HTR-8/SVneo (cell line): ENCODE data around the gene FBXL20.
A peak's percentile ranks its signal among the peaks of the same experiment; 100 is the strongest.
"Not testable (repeated sequence)": the region's sequence is repeated elsewhere in the genome, so short reads cannot be mapped to it uniquely, and the experiment has no call there.

Experiments used
- DNase-seq: peaks from one replicate; pipeline ENCODE4 v3.0.0; 2011; ENCODE audit warnings: low spot score, mixed read lengths; ENCODE audit not compliant: insufficient read length
- FAIRE-seq: peaks from 2 replicates; lab custom pipeline; 2011; peaks lifted over from hg19 to GRCh38; lab: Jason Lieb, UNC

FBXL20 gene, protein sequence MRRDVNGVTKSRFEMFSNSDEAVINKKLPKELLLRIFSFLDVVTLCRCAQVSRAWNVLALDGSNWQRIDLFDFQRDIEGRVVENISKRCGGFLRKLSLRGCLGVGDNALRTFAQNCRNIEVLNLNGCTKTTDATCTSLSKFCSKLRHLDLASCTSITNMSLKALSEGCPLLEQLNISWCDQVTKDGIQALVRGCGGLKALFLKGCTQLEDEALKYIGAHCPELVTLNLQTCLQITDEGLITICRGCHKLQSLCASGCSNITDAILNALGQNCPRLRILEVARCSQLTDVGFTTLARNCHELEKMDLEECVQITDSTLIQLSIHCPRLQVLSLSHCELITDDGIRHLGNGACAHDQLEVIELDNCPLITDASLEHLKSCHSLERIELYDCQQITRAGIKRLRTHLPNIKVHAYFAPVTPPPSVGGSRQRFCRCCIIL

DNA sequence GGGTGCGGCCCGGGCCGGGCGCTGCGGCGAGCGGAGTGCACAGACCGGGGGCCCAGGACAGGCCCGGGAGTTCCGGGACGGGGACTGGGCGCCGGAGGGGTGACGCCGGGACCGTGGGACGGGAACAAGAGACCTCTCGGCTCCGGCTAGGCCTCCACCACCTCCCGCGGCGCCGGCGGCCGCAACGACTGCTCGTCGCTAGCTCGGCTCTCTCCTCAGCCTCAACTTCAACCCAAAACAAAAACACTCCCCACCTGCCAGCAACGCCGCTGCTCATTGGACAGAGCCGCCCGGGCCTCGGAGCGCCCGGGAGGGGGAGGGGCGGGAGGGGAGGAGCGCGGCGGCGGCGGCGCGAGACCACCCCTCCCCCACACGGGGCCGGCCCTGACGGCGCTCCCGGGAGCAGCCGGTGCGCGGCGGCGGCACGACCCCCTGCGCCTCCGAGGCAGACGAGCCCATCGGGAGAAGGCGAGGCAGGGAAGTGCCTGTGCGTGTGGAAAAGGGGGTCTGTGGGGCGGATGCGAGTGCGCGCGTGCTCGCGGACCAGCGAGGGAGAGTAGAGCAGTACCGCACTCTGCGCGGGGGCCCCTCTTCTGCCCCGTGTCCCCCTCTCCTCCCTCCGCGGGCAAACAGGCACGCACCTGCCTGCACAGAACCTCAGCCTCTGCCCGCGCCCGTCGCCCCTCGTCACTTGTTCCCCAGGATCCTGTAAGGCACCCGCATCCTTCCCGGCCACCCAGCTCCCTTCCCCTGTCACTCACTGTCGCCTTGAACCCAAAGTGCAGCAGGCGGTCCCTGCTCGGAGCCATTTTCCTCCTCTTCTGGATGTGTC lies at the start of gene FBXL20:
FBXL20 (minus strand) TSS at position 215 of the 832 bp plus-strand sequence. CDS start 224 bp downstream, outside the sequence.
- DNase-seq (peak; percentile 99), FAIRE-seq (peak; percentile 87)

DNA sequence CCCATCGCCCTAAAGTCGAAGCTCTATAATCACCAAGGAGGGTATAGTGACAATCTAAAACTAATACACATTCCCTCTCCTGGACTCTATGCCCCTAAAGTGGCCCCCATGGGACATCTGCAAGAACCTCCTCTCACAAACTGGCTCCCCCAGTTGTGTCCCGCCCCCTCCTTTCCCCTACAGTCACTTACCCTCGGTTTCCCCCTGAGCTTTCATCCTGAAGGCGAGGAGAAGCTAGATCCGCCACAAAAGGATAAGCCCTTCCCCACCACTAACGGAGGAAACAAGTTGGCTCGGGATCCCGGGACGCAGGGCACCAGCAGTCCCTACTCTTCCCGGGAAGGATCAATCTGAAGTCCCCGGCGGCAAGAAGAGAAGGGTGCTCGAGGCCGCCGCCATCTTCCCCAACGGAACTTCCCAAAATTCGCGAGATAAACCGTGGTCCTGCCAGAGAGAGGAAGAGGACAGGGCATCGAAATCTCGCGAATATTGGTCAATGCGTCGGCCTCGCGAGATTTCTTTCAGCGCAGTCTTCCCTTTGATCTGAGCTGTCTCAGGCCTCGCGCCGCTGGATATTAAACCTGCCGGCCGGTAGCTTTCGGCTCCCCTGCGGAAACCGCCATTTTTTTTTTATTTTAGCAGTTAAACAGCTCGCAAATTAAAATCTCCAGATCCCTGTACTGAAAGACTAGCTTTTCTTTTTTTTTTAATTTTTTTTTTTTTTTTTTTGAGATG lies 49.6 kb upstream of the FBXL20 start, which contains the start of gene MED1:
MED1 (minus strand) TSS at position 417 of the 735 bp plus-strand sequence; CDS start at position 216, 201 bp downstream.
- DNase-seq (peak; percentile 100), FAIRE-seq (peak; percentile 82)

DNA sequence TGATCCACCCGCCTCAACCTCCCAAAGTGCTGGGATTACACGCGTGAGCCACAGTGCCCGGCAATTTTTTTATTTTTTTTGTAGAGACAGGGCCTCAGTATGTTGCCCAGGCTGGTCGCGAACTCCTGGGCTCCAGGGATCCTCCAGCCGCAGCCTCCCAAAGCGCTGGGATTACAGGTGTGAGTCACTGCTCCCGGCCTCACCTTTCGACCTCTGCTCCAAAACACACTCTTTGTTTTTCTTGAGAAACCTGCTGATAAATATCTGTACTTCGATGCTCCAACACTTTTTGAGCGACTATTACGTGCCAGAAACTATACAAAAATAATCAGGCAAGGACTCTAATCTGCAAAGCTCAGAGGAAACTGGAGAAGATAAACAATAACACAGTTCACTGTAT lies 48.6 kb upstream of the FBXL20 start:
- DNase-seq (no peak), FAIRE-seq (no peak)

DNA sequence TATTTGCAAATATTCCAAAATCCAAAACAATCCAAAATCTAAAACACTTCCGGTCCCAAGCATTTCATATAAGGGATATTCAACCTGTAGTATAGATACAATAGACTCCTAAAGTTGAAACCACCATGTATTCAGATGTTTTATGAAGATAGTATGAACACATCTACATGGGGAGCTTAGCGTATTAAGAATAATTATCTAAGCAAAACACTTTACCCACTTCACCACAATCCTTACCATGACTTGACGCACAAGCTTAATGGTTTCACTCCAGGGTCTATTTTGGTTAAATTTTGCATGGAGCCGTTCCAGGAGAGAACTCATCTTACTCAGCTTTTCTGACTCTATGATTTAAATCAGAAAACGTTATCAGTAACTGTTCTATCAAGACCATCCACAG lies 46.1 kb upstream of the FBXL20 start:
- FAIRE-seq (no peak), DNase-seq (no peak)

DNA sequence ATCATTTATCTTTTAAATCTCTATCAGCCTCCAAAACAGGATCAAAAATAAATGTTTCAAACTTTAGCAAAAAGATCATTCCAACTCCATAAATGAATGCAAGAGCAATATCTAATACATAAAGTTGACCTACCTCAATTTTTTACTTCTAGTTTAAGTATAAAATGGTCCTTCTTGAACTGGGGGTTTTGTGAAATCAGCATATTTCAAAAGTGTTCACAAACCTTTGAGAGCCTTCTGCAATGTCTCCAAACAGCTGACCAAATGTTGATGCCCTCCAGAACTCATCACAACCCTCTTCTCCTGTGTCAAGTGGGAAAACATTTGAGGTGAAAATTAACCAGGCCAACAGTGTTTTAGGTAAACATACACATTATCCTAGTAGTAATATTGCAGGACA lies 41.9 kb upstream of the FBXL20 start:
- FAIRE-seq (no peak), DNase-seq (no peak)

DNA sequence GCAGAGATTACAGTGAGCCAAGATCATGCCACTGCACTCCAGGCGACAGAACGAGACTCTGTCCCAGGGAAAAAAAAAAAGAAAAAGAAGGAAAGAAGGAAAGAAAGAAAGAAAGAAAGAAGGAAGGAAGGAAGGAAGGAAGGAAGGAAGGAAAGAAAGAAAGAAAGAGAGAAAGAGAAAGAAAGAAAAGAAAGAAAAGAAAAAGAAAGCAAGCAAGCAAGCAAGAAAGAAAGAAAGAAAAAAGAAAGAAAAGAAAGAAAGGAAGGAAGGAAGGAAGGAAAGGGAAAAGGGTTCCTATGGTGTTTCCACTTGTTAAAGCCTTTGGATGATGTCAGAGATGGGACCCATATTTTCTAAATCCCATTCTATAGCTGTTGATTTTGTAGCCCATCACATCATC lies 38.4 kb upstream of the FBXL20 start:
- not testable (repeated sequence) for DNase-seq, FAIRE-seq

DNA sequence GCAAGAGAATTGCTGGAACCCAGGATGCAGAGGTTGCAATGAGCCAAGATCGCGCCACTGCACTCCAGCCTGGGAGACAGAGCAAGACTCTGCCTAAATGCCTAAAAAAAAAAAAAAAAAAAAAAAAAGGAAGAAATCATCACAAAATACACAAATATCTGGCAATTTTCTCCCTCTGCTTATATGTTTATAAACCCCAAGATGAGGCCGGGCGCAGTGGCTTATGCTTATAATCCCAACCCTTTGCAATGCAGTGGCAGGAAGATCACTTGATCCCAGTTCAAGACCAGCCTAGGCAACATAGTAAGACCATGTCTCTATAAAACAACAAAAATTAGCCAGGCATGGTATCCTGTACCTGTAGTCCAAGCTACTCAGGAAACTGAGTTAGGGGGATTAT lies 28.2 kb upstream of the FBXL20 start:
- FAIRE-seq, result no peak
- DNase-seq, result no peak

DNA sequence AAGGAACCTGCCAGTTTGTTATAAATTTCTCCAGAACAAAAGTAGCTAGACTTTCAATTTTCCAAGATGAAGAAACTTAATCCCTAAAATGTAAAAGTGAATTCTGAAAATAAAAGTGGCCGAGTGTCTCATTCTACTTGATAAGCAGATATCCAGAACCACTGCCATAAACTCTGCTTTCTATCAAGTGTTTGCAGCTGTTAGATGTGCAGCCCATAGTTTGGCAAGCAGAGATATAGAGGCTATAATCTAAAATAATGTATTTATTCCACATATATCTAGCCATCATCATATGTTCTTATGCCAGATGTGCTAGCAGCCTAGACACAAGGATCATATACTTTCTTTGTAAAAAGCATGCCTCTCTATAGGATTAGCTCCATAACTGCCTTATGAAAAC lies 14.7 kb upstream of the FBXL20 start:
- DNase-seq, result no peak
- FAIRE-seq, result no peak

DNA sequence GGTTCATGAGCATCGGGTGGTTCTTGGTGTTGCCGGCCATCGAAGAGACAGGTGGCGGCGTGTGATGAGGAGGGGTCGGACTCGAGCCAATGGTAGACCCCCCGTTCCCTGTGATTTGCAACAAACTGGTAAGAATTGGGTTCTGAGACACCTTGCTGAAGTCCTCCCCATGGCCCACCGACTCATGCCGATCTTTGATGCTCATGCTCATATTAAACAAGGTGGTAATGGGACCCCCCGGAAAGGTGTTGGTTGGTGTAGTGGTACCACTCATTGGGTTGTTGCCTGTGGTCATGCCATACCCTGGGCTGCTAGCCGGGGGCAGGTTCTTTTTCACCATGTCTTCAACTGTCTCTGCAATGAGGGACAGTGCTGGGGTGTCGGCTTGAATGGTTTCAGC lies 8.9 kb upstream of the FBXL20 start:
- DNase-seq, result no peak
- no peak for FAIRE-seq

DNA sequence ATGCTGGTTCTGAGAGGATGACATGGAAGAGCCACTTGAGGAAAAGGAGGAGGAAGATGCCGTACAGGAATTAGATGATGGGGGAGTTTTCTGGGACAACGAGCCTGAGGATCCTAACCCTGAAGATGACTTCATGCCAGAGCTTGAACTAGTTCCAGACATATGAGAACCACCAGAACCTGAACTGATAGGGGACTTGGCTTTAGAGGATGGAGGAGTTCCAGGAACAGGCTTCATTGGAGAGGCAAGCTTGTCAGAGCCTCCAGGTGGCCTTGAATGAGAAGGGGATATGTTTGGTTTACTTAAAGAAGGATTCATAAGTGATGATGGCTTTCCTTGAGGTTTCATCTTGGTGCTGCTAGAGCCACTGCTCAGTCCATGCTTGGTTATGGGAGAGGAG lies 6.9 kb upstream of the FBXL20 start:
- DNase-seq (no peak), FAIRE-seq (no peak)

DNA sequence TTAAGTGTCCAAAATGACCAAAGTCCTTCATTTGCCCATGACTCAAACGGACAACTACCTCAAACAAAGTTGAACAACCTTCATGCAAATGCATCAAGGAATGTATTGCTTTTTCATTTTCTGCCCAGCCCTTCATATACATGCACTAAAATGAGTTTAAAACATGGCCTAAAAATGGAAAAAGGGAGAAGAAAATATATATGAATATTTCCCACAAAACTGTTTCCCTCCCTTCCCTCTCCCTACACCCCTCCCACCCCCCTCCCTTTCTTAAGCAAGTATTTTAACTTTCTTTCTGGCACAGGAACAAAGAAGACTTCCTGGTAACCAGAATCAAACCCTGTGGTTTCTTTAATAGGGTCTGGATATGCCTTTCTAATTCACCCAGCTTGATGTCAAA lies 5.5 kb upstream of the FBXL20 start:
- no peak for DNase-seq
- no peak for FAIRE-seq

DNA sequence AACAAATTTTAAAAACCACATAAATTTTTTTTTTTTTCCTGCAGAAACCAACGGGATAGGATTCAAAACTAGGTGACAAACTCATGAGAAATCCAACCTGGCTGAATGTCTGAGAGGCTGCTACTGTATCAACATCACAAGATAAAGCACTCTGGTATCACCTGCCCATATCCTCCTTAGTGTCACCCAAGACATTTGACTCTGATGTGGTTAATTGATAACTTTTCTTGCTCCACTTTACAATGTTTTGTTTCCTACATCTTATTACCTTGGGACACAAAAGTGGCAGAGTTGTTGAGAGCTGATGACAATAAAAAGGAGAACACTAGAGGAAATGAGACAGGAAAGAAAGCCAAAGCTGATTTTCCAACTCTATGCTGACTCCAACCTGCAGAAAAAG lies 4.0 kb upstream of the FBXL20 start:
- DNase-seq (no peak), FAIRE-seq (no peak)

DNA sequence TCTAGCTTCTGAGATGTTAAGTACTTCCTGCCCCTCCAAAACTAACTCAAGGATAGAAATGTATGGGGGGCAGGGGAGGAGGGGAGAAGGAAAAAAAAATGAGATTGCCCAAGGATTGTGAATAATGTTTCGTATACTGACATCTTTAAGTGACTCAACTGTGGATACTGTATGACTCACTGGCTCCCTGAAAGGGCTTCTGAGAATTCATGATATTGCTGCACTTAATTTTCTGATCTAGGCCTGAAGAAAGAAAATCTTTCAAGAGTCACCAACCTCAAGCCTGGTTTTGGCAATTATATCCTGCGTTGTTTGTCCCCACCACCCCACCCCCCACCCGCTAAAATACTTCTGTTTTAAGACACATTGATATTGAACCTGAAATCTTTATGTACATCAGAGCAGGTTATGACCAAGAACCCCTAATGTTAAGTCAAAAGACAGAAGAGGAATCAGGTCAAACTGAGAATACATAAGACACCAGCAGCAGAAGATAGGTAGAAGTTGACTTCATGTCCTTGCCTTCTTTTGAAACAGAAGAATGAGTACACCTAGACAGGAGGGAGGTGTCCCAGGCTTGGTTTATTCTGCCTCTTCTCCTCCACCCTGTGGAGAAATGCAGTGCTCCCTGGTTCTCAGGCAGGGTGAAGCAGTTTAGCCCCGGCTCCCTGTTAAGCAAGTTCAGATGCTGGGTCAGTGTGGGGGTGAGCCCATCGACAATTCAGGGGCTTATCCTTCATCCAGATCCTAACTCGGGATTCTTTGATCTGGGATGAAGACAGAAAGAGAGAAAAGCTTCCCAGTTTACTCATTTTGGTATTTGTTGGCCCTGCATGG lies 3.3 kb upstream of the FBXL20 start:
- DNase-seq (peak; percentile 83), FAIRE-seq (no peak)

DNA sequence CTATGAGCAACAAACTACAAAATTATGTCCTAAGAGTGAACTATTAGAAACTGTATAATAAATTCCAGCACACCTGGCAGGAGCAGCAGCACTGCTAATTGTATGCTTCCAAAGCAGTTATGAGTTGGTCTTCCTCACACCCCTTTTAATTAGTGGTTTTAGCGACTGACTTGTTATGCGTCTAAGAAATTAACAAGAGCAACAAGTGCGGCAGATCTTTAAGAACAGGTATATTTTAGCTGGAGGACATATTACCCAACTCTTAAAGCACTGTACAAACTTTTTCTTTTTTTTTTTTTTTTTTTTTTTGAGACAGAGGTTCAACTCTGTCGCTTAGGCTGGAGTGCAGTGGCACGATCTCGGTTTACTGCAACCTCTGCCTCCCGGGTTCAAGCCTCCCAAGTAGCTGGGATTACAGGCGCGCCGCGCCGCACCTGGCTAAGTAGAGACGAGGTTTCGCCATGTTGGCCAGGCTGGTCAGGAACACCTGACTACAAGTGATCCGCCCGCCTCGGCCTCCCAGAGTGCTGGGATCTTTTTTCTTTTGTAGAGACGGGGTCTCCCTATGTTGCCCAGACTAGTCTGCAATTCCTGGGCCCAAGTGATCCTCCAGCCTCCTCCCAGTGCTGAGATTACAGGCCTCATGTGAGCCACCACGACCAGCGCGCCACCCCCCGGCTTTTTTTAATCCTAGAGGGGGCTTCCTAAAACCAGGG lies 1.6 kb upstream of the FBXL20 start:
- DNase-seq, result no peak

DNA sequence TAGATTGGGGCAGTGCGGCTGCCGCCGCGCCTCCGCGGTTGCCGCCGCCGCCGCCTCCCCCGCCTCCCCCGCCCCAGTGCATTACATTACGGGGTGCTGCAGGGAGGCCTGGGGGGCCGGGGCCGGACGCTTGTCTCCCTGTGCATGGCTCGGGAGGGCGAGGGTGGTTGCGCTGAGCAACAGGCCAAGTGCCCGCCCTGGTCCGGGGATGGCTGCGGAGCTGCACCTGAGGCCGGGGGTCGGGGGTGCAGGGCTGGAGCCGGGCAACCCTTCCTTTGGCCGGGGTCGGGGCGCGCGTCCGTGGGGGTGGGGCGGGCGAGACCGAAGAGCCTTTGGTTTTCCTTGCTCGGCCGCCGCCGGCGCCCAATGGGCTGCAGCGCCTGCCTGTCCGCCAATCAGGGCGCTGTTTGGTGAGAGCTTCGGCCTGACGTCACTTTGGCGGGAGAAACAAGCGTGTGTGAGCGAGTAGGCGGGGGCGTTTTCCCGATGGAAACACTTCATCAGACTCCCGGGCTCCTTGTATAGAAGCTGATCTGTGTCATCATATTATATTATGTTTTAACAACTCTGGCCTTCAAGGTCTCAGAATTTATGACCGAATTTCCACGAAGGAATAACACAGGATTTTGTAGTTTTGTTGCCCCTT lies 941 bp upstream of the FBXL20 start:
- DNase-seq (peak; percentile 98), FAIRE-seq (peak; percentile 94)

More for the DNA sequence above, 1.6 kb upstream of the FBXL20 start:
- no peak for FAIRE-seq

DNA sequence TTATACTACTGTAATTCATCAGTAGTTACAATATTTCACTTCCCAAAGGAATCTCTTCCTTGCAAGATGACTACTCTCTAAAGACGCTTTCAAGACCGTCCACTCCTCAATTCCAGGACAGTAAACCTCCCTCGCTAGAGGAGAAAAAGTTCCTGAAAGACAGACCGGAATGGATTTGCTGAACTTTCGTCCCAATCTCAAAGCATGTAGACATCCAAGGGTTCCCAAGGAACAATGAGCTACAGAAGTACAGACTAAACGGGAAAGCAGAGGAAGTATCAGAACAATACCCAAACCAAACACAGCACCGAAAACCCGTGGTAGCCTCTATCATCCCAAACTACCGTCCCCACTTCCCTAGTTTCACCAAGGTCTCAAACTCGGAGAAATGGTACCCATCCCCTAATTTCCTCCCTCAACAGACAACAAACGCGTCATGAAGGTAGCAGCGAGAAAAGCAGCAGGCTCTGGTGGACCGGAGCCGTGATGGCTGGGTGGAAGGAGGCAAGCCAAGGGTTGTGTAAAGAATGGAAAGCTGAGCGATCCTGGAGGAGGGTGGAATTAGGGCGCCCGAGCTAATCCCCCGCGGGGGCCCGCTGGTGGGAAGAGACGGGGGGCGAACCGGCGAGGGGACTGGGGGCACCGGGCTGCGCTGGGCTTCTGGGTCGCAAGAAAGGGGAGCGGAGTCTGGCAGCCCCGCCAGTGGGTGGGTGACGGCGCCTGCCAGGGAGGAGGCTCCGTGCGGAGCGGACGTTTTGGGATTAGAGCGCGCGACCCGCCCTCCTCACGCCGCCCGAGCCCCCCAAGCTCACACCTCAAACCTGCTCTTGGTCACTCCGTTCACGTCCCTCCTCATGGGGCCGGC lies 647 bp downstream of the FBXL20 start:
- no peak for FAIRE-seq

DNA sequence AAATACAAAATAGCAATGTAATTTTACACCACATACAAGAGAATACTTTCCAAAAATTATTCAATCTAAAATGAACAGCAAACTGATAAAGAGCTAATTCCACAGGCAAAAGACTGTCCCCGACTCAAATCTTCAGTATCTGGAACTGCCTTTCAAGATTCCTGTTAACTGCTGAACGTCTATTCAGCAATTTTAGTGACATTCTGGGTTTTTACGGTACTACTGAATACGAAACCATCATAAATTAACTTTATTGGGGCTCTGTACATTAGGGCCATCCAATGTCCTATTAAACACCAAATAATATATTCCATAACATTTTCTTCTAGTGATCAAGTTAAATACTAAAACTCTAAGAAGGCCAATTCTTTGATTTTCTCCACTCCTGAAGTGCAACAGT lies 1.6 kb downstream of the FBXL20 start:
- no peak for FAIRE-seq
- no peak for DNase-seq

More for the DNA sequence above, 647 bp downstream of the FBXL20 start:
- DNase-seq, result no peak

DNA sequence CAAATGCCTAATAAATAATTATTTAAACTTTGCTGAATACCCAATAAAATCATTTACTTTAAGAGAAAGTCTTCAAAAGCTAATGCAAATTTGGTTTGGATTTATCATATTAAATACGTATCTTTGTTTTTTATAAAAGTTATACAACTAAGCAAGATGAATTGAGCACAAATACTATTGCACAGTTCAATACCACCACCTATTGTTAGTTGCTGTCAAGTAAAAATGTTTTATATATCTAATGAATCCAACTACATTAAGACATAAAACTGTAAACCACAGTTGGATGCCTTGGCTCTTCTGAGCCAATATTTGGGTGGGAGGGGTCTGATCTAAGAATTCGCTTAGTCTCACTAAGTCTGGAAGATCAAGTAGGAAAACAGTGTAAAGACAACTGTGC lies 7.7 kb downstream of the FBXL20 start:
- DNase-seq (no peak), FAIRE-seq (no peak)
